Activated CD4-positive, alpha-beta T cell treated with anti-CD3 and anti-CD28 coated beads, Interleukin-2, Interleukin-6, amounts not matched to agents 100 ng/mL and 50 ng/mL, durations not matched to agents 16 hours and 8 hours (primary cell): ENCODE measurements around the gene MPHOSPH8.
"Not testable (repeated sequence)": the region's sequence is repeated elsewhere in the genome, so short reads cannot be mapped to it uniquely, and the experiment has no call there.

Experiments used
- DNase-seq: peaks from one replicate; pipeline ENCODE4 v3.0.0-alpha.2; 2020

MPHOSPH8 gene

DNA sequence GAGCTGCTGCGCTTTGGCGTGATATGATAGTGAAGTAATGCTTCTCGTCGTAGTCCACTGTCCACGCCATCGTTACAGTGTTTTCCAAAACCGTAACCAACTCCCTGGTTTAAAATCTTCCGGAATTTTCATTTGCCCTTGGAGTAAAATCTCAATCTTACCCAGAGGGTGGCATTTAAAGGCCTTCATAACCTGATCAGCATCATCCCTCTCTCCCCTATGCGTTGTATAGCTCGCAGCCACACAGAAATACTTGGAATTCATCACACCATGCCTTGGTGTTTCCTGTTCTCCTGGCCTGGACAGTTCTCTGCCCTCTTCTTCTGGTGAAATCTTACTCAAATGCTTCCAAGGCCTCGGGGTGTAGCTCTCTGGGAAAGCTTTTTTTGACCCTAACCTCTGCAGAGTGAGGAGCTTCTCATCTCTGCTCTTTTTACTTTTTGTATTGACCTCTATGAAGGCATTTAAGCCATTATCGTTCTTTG is 839 bp downstream of the MPHOSPH8 start:
- no peak for DNase-seq

DNA sequence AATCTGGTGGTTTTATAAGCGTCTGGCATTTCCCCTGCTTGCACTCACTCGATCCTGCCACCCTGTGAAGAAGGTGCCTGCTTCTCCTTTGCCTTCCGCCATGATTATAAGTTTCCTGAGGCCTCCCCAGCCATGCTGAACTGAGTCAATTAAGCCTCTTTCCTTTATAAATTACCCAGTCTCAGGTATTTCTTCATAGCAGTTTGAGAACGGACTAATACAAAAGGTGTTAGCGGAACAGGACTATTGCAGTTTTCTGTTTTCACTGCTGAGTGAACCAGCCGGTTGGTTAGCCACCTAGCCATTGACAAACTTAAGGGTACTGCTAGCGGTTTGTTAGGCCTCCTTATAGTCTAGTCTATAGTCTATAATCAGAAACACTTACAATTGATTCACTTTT is 2.5 kb downstream of the MPHOSPH8 start:
- not testable (repeated sequence) for DNase-seq

DNA sequence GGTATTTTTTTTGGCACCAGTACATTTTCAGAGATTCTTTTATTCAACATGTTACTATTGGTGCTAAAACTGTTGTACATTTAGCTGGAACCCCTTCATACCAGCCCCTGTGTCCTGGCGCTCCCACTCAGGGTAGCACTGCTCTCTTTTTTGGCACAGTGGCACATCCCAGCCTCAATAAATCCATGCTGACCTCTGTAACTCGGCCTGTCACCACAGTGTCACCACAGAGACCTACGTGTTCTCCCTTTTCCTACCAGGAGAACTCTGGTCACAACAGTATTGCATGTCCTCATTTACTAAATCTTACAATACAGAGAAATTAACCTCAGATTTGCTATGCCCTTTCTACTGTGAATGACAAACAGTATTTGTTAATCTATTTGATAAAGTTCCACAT is 10.2 kb downstream of the MPHOSPH8 start:
- DNase-seq: no peak

GRCh38 chr13:19645000-19645399 is 11.5 kb downstream of the MPHOSPH8 start:
- no peak for DNase-seq

- no peak for DNase-seq
Measured at GRCh38 chr13:19646063-19646462, 12.6 kb downstream of the MPHOSPH8 start.

DNA sequence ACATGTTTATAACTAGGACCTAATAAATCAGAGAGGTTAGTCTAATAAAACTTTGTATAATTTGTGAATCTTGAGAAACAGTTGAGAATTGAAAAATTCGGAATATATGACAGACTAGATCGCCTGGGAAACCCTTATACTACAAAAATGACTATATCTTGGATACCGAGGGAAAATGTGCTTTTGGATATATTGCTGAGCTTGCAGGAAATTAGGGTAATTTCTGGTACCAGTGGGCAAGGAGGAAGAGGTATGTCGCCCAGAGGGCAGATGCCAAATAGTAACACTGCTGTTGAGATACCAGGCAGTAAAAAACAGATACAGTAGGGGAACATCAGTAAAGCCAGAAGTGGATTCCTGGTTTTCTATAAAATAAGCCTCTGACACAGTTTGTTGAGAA is 17.3 kb downstream of the MPHOSPH8 start:
- no peak for DNase-seq

DNA sequence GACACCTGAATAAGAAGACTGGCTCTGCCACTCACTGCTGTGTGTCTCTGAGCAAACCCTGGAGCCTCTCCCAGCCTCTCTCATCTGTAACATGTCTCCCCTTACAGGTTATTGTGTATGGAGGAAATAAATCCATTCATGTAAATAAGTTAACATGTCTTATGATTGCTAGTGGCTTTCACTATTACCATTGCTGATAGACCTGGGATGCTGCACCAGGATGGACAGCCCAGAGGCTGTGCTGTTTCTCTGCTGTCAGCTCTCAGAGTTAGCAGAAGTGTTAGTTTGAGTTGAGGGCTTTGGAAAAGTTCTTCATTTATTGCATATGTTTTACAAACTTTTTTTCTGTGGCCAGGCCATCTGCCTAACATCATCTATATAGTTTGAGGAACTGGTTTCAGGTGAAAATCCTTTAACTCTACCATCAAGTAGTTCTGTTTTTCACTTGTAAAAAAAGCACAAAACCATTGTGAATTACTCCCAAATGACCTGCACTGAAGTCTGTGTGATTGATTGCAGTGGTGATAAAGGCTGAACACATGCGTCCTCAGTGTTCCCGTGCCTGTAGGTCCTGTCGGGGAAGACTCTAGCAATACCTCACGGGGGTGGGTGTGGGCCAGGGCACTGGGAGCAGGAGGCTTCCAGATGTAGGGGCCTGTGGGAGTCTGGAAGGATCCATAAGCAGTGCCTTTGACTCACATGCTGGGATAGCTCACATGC is 24.6 kb downstream of the MPHOSPH8 start:
- no peak for DNase-seq

GRCh38 chr13:19658831-19659230 is 25.4 kb downstream of the MPHOSPH8 start:
- DNase-seq: no peak

GRCh38 chr13:19661126-19661525 is 27.7 kb downstream of the MPHOSPH8 start:
- DNase-seq: no peak

DNA sequence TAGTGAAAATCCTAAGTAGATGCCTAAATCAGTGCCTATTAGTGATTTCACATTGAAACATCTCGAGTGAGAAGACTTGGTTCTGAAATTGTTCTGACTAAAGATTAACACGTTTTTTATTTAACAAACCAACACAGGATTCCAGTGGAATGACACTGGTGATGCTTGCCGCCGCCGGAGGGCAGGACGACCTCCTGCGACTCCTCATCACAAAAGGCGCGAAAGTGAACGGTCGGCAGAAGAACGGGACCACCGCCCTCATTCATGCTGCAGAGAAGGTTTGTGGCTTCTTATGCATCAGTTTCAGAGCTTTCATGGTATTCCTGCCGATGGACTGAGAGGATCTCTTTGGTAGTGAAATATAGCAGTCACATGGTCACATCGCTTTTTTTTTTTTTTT is 28.1 kb downstream of the MPHOSPH8 start:
- no peak for DNase-seq

DNA sequence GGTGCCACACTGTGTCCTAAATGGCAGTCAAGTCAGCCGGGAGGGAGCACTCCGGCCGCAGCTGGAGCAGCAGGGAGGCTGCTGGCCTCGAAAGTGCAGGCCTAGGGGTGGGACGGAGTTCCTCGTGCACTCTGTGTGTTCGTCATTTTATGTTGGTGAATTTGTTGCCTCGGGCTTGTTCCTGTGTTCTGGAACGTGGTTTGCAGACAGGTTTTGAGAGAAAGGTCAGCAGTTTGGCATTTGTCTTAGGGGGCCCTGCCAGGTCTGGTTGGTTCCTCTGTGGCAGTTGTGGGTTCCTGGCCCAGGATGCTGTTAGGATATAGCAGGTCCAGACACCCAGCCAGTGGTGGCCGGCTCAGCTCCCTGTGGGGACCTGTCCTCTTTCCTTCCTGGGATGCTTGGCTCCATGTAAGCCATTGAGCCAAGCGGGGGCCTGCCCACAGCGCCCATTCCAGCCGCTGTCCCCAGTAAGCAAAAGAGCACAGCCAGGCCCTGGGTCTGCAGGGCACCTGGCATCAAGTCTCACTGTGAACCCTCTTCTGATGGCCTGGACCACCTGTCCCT is 30.0 kb downstream of the MPHOSPH8 start:
- DNase-seq: no peak

- DNase-seq: no peak
Measured at GRCh38 chr13:19664481-19665230, 31.2 kb downstream of the MPHOSPH8 start.

DNA sequence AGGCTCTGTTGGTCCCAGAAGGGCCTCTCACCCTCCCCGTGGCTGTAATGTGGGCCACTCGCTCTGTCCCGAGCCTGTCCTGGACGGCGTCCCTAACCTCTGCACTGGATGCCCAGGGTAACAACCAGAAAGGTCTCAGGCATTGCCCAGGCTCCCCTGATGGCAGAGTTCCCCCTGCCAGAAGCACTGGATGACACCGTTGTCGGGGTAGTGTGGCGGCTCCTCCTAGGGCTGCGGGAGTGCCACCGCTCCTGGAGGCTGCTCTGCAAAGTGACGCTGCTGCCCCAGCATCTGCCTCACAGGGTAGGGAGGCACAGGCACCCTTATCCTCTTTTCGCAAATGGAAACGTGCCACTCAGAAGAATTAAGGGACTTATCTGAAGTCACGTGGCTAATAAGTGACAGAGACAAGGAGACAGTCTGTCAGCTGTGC is 32.0 kb downstream of the MPHOSPH8 start:
- DNase-seq: no peak

DNA sequence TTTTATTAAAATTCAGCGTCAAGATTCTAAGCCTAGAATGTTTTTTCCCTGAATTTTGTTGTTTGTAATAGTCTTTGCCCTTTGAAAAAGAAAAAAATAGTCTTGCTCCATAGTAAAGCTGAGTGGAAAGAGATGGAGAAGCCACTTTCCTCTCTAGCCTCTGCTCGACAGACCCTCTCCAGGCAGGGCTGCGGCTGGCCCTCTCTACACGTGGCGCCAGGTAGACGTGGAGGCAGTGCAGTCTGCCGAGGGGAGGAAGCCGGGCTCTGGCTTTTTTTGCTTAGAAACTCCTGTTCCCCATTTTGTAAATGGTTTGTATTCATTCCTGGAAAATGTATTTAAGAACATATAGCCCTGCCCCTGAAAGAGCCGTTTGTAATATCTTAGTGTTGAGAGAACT is 35.3 kb downstream of the MPHOSPH8 start:
- DNase-seq: no peak

GRCh38 chr13:19670147-19670546 is 36.7 kb downstream of the MPHOSPH8 start:
- no peak for DNase-seq

DNA sequence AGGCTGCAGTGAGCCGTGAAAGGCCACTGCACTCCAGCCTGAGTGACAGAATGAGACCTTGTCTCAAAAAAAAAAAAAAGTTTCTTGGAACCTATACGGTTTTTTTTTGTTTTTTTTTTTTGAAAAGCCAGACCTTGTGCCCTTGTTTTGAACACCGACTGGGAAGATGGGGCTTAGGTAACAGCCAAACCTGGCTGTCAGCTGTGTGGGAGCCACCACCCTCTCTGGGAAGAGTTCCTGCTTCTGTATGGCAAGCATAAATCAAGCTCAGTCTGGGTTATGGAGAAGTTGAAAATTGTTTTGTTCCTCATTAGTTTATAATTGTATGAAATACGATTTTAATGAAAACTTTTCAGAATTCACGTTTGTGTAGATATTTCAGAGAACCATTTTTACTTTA is 39.5 kb downstream of the MPHOSPH8 start:
- no peak for DNase-seq

GRCh38 chr13:19673473-19674430 is 40.3 kb downstream of the MPHOSPH8 start:
- no peak for DNase-seq

GRCh38 chr13:19674898-19675297 is 41.4 kb downstream of the MPHOSPH8 start:
- DNase-seq: no peak

DNA sequence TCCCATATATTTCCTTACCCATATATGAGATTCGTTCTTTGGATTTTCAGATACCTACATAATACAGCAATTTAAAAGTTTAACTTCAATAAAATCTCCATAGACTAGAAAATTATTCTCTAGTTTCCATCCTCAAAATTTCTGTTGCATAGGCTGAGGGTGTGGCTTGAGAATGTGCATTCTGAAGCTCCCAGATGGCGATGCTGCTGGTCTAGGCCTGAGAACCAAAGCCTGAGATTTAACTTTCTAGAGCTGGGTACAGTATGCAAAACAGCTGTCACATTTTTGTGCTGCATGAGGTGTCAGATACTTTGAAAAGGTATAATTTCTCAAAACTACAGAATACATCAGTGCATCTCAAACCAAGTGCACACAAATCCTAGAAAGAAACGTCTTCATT is 42.7 kb downstream of the MPHOSPH8 start:
- DNase-seq: no peak

GRCh38 chr13:19680751-19681150 is 47.3 kb downstream of the MPHOSPH8 start:
- no peak for DNase-seq

DNA sequence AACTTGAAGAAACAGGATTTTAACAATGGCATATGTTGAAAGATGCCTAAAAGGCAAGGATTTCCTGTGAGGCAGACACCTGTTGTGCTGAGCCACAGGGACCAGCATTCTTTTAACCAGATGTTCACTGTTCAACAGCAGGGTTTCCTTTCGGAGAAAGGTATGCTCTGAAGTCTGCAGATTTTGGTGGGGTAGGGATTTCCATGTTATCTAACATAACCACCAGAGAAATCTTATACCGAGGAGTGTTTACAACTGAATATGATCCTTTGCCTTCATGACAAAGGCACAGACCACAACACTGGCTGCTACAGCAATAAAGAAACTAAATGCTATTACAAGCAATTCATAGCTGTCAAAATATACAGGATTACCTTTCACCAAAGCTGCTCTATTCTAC is 48.1 kb downstream of the MPHOSPH8 start:
- DNase-seq: peak; percentile 25

DNA sequence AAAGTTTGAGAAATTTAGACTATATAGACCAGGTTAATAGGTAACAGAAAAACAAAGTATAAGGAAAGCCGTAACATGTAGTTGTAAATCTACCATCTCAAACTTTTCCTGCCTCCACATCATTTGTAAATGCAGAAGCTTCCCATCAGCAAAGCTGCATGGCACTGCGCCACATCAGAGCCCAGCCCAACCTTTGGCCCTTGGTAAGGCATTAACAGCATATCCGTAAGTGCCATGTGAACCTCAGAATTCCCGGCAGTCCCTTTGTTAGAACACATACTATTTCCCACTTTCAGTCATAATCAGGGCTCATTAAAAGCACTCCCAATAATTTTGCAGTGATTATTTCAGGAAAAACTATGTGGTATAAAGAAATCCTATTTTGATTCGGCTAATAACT is 51.6 kb downstream of the MPHOSPH8 start:
- no peak for DNase-seq

DNA sequence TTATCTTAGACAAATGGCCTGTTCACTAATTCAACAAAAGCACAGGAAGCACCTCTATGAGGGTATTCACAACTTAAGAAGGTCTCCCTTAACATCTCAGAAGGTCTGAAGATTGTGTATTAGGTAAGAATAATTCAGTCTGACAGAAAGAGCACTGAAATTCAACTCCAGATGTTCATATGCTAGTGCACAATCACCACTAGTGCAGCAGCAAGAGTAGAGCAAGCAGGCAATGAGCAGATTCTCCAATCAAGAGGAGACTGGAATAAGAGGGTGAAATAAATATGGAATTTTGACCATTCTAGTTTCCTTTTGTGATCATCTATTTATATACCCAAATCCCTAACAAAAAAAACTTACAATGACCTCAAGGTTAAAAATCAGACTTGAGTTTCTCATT is 52.0 kb downstream of the MPHOSPH8 start:
- DNase-seq: no peak
